Measurements from ENCODE around the gene SEMA3G. TPM values are rescaled to one million over a fixed set of nuclear protein-coding genes. Genes with fewer than 3 reads are reported as not detected.

Gene SEMA3G
- polyA plus RNA-seq, 1 donor (not counting 4 experiments of a cell fraction or from before 2014, with no cell fraction given): 0.07 TPM

DNA sequence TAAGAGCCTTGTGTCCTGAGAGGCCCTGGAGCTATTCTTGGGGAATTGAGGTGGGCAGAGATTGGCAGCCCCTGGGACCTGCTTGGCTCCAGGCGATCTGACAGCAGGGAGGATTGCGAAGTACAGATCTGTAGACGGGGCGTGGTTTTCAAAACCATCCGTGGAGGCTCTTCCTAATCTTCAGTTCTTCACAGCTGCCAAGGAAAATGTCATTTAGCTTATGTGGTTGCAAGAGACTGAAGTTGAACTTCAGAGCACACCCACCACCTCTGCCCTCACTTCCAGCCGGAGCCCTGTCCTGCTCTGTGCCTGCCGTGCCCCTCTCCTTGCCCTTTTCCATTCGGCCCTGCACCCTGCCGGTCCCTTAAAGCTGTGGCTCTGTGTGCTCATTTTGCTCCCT is 23.4 kb upstream of the SEMA3G start:
- TF ChIP-seq, protein P1, sequence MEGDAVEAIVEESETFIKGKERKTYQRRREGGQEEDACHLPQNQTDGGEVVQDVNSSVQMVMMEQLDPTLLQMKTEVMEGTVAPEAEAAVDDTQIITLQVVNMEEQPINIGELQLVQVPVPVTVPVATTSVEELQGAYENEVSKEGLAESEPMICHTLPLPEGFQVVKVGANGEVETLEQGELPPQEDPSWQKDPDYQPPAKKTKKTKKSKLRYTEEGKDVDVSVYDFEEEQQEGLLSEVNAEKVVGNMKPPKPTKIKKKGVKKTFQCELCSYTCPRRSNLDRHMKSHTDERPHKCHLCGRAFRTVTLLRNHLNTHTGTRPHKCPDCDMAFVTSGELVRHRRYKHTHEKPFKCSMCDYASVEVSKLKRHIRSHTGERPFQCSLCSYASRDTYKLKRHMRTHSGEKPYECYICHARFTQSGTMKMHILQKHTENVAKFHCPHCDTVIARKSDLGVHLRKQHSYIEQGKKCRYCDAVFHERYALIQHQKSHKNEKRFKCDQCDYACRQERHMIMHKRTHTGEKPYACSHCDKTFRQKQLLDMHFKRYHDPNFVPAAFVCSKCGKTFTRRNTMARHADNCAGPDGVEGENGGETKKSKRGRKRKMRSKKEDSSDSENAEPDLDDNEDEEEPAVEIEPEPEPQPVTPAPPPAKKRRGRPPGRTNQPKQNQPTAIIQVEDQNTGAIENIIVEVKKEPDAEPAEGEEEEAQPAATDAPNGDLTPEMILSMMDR (optimal IDR thresholded peaks at IDR 0.05 in 1 of 3, IDR thresholded peaks at IDR 0.05 in 1 of 3, conservative IDR thresholded peaks at IDR 0.05 in 1 of 3; ENCODE audit: extremely low read depth in 1 of 3, insufficient read depth in 2 of 3, low read length in 3 of 3): no peak
- no peak for TF ChIP-seq EZH2 (IDR thresholded peaks at IDR 0.05; ENCODE audit: low read length)

GRCh38 chr3:52463416-52463815 is 18.5 kb upstream of the SEMA3G start:
- Histone ChIP-seq H3K36me3 (ENCODE audit: control insufficient read depth in 2 of 2, extremely low read depth in 1 of 2, insufficient read depth in 2 of 2, low read length in 2 of 2) (peaks cover 17 to 40% of the 10 kb centered on the region in 2 experiments), H3K27me3 (ENCODE audit: control insufficient read depth, extremely low read depth, insufficient read depth, low read length) (no peaks in the 10 kb centered on the region), H3K4me1 (ENCODE audit: control insufficient read depth, extremely low read depth, insufficient read depth, low read length) (peaks cover 6% of the 10 kb centered on the region), H3K27ac (ENCODE audit: control insufficient read depth, insufficient read depth, low read length) (no peak overlapping the region), H4K20me1 (ENCODE audit: control insufficient read depth, extremely low read depth, insufficient read depth, low read length) (peaks cover 4% of the 10 kb centered on the region), H2AFZ (ENCODE audit: control insufficient read depth, low read length) (no peak overlapping the region), H3K9me1 (ENCODE audit: control insufficient read depth, extremely low read depth, insufficient read depth, low read length) (no peaks in the 10 kb centered on the region), H3K4me2 (ENCODE audit: control insufficient read depth, extremely low read depth, insufficient read depth, low read depth, low read length) (no peak overlapping the region), H3K4me3 (ENCODE audit: control insufficient read depth in 2 of 3, extremely low read depth in 1 of 3, insufficient read depth in 2 of 3, low read depth in 1 of 3, low read length in 3 of 3) (no peak overlapping the region), H3K9me3 (ENCODE audit: control insufficient read depth, low read depth, low read length) (no peaks in the 10 kb centered on the region), H3K9ac (ENCODE audit: control insufficient read depth, extremely low read depth, insufficient read depth, low read length) (no peak overlapping the region), H3K79me2 (ENCODE audit: control insufficient read depth, insufficient read depth, low read length) (peaks cover 62% of the 10 kb centered on the region)
- FAIRE-seq: no peak
- TF ChIP-seq, protein P1 (optimal IDR thresholded peaks at IDR 0.05 in 1 of 3, IDR thresholded peaks at IDR 0.05 in 1 of 3, conservative IDR thresholded peaks at IDR 0.05 in 1 of 3; ENCODE audit: extremely low read depth in 1 of 3, insufficient read depth in 2 of 3, low read length in 3 of 3): no peak
- TF ChIP-seq EZH2 (IDR thresholded peaks at IDR 0.05; ENCODE audit: low read length): no peak
- no peak for DNase-seq (ENCODE audit: low read depth, low spot score)
- dilution Hi-C loops (cut with MboI; ENCODE audit: extremely low pct_ligation_motif_present, low sequenced_read_pairs): no loop called here

More for the DNA sequence above, 23.4 kb upstream of the SEMA3G start:
- DNase-seq (ENCODE audit: low read depth, low spot score) (no peak), FAIRE-seq (no peak)
- Histone ChIP-seq H3K9ac (ENCODE audit: control insufficient read depth, extremely low read depth, insufficient read depth, low read length) (no peak overlapping the region), H3K4me3 (ENCODE audit: control insufficient read depth in 2 of 3, extremely low read depth in 1 of 3, insufficient read depth in 2 of 3, low read depth in 1 of 3, low read length in 3 of 3) (no peak overlapping the region), H3K4me1 (ENCODE audit: control insufficient read depth, extremely low read depth, insufficient read depth, low read length) (no peaks in the 10 kb centered on the region), H3K36me3 (ENCODE audit: control insufficient read depth in 2 of 2, extremely low read depth in 1 of 2, insufficient read depth in 2 of 2, low read length in 2 of 2) (peaks cover 26 to 38% of the 10 kb centered on the region in 2 experiments), H3K9me3 (ENCODE audit: control insufficient read depth, low read depth, low read length) (no peaks in the 10 kb centered on the region), H4K20me1 (ENCODE audit: control insufficient read depth, extremely low read depth, insufficient read depth, low read length) (peaks cover 4% of the 10 kb centered on the region), H3K79me2 (ENCODE audit: control insufficient read depth, insufficient read depth, low read length) (peaks cover 35% of the 10 kb centered on the region), H3K27ac (ENCODE audit: control insufficient read depth, insufficient read depth, low read length) (no peak overlapping the region), H3K27me3 (ENCODE audit: control insufficient read depth, extremely low read depth, insufficient read depth, low read length) (no peaks in the 10 kb centered on the region), H3K4me2 (ENCODE audit: control insufficient read depth, extremely low read depth, insufficient read depth, low read depth, low read length) (no peak overlapping the region), H3K9me1 (ENCODE audit: control insufficient read depth, extremely low read depth, insufficient read depth, low read length) (no peaks in the 10 kb centered on the region), H2AFZ (ENCODE audit: control insufficient read depth, low read length) (no peak overlapping the region)
- dilution Hi-C loops (cut with MboI; ENCODE audit: extremely low pct_ligation_motif_present, low sequenced_read_pairs): no loop called here
